ENCODE measurements around the gene MRPS30. TPM values are rescaled to one million over a fixed set of nuclear protein-coding genes. Genes with fewer than 3 reads are reported as not detected.

Gene MRPS30
- total RNA-seq, 1 experiment from 2014 or later, result 47.2 TPM

DNA sequence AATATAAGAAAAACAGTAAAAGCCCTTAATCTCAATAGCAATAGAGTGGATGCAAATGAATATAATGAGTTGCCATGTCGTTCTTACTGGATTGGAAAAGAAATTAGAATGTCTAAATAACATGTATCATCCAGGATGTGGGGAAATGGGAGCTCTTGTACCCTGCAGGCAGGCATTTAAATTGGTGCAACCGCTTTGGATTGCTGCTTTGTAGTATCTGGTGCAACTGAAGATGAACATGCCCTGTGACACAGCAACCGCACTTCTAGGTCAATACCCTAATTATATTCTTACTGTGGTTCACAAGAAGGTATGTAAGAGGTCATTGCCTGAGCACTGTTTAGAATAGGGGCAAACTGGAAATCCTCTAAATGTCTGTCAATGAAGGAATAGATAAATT is 18.9 kb downstream of the MRPS30 start:
- ATAC-seq, result no peak
- TF ChIP-seq POLR2AphosphoS5 (IDR thresholded peaks at IDR 0.05; ENCODE audit: low read depth, low read length) (no peak), TCF7L2 (IDR thresholded peaks at IDR 0.05; ENCODE audit: low read depth, low read length) (no peak), SIN3A (IDR thresholded peaks at IDR 0.05; ENCODE audit: borderline replicate concordance, insufficient read depth, low read depth, low read length) (no peak)
- TF ChIP-seq, protein P1, sequence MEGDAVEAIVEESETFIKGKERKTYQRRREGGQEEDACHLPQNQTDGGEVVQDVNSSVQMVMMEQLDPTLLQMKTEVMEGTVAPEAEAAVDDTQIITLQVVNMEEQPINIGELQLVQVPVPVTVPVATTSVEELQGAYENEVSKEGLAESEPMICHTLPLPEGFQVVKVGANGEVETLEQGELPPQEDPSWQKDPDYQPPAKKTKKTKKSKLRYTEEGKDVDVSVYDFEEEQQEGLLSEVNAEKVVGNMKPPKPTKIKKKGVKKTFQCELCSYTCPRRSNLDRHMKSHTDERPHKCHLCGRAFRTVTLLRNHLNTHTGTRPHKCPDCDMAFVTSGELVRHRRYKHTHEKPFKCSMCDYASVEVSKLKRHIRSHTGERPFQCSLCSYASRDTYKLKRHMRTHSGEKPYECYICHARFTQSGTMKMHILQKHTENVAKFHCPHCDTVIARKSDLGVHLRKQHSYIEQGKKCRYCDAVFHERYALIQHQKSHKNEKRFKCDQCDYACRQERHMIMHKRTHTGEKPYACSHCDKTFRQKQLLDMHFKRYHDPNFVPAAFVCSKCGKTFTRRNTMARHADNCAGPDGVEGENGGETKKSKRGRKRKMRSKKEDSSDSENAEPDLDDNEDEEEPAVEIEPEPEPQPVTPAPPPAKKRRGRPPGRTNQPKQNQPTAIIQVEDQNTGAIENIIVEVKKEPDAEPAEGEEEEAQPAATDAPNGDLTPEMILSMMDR (IDR thresholded peaks at IDR 0.05), result no peak
- TF ChIP-seq, protein P2, sequence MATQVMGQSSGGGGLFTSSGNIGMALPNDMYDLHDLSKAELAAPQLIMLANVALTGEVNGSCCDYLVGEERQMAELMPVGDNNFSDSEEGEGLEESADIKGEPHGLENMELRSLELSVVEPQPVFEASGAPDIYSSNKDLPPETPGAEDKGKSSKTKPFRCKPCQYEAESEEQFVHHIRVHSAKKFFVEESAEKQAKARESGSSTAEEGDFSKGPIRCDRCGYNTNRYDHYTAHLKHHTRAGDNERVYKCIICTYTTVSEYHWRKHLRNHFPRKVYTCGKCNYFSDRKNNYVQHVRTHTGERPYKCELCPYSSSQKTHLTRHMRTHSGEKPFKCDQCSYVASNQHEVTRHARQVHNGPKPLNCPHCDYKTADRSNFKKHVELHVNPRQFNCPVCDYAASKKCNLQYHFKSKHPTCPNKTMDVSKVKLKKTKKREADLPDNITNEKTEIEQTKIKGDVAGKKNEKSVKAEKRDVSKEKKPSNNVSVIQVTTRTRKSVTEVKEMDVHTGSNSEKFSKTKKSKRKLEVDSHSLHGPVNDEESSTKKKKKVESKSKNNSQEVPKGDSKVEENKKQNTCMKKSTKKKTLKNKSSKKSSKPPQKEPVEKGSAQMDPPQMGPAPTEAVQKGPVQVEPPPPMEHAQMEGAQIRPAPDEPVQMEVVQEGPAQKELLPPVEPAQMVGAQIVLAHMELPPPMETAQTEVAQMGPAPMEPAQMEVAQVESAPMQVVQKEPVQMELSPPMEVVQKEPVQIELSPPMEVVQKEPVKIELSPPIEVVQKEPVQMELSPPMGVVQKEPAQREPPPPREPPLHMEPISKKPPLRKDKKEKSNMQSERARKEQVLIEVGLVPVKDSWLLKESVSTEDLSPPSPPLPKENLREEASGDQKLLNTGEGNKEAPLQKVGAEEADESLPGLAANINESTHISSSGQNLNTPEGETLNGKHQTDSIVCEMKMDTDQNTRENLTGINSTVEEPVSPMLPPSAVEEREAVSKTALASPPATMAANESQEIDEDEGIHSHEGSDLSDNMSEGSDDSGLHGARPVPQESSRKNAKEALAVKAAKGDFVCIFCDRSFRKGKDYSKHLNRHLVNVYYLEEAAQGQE (IDR thresholded peaks at IDR 0.05; ENCODE audit: insufficient read depth in 1 of 2, low read depth in 2 of 2, low read length in 1 of 2), result no peak
- no peak overlapping the region for H3K27ac ChIP-seq (ENCODE audit: low read length)
- in situ Hi-C loops (cut with HindIII; ENCODE audit: low pct_unique_long_range_greater_than_20kb, low sequenced_read_pairs) (no loop called here), intact Hi-C loops (cut with micrococcal nuclease; ENCODE audit: unreplicated experiment) (no loop called here)
- no TSS peak for BruUV-seq (replicated peaks)
- no peaks in the 10 kb centered on the region for H3K27me3 ChIP-seq (ENCODE audit: control insufficient read depth, insufficient read depth, low read length)
- no peaks in the 10 kb centered on the region for H3K4me1 ChIP-seq (ENCODE audit: control insufficient read depth, insufficient read depth, low read length)
- no peak overlapping the region for H3K4me3 ChIP-seq (ENCODE audit: low read depth in 2 of 2, low read length in 2 of 2)
- no peak for DNase-seq (ENCODE audit: low read depth, low spot score)
- peaks cover 4% of the 10 kb centered on the region for H3K36me3 ChIP-seq (ENCODE audit: control insufficient read depth, insufficient read depth, low read length)
- no peaks in the 10 kb centered on the region for H3K9me3 ChIP-seq (ENCODE audit: control insufficient read depth, insufficient read depth, low read depth, low read length)
- ChIA-PET CTCF (no interaction called here), POLR2A (no interaction called here)

DNA sequence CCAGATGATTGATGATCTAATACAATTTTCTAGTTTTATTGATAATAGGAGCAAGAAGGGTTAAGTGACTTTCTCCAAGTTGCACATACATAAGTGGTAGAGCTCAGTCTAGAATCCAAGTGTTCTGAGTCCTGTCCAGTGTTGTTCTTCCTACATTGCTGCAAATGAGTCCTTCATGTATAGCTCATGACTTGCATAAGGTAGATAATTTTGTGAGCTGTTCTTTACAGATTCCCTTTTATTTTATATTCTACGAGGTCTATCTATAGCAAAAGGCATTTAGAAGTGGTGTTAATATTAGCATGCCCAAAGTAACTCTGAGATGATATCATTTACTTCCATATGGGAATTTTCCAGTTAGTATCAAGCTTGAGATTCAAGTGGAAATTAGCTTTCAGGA is 20.0 kb downstream of the MRPS30 start:
- no peaks in the 10 kb centered on the region for H3K27me3 ChIP-seq (ENCODE audit: control insufficient read depth, insufficient read depth, low read length)
- ChIA-PET CTCF (no interaction called here), POLR2A (no interaction called here)
- intact Hi-C loops (cut with micrococcal nuclease; ENCODE audit: unreplicated experiment), result no loop called here
- in situ Hi-C loops (cut with HindIII; ENCODE audit: low pct_unique_long_range_greater_than_20kb, low sequenced_read_pairs), result no loop called here
- TF ChIP-seq, protein P1 (IDR thresholded peaks at IDR 0.05), result no peak
- no peak for TF ChIP-seq TCF7L2 (IDR thresholded peaks at IDR 0.05; ENCODE audit: low read depth, low read length)
- TF ChIP-seq, protein P2 (IDR thresholded peaks at IDR 0.05; ENCODE audit: insufficient read depth in 1 of 2, low read depth in 2 of 2, low read length in 1 of 2), result no peak
- TF ChIP-seq POLR2AphosphoS5 (IDR thresholded peaks at IDR 0.05; ENCODE audit: low read depth, low read length), result no peak
- TF ChIP-seq SIN3A (IDR thresholded peaks at IDR 0.05; ENCODE audit: borderline replicate concordance, insufficient read depth, low read depth, low read length), result no peak
- no peak overlapping the region for H3K27ac ChIP-seq (ENCODE audit: low read length)
- no TSS peak for BruUV-seq (replicated peaks)
- DNase-seq (ENCODE audit: low read depth, low spot score) (no peak), ATAC-seq (no peak)
- no peaks in the 10 kb centered on the region for H3K9me3 ChIP-seq (ENCODE audit: control insufficient read depth, insufficient read depth, low read depth, low read length)
- H3K4me3 ChIP-seq (ENCODE audit: low read depth in 2 of 2, low read length in 2 of 2), result no peak overlapping the region
- no peaks in the 10 kb centered on the region for H3K36me3 ChIP-seq (ENCODE audit: control insufficient read depth, insufficient read depth, low read length)
- H3K4me1 ChIP-seq (ENCODE audit: control insufficient read depth, insufficient read depth, low read length), result no peaks in the 10 kb centered on the region
